HG02885 (cell line): ENCODE results near the gene ACTN4.

Experiments
- ATAC-seq: cut with Tn5 transposase; IDR thresholded peaks from one replicate; pipeline ENCODE4 v1.9.1; 2021; ENCODE audit warnings: mild to moderate bottlenecking; ENCODE audit not compliant: unreplicated experiment, poor library complexity

The ACTN4 gene

GRCh38 chr19:38675611-38676010, 28.2 kb downstream of the ACTN4 start:
- ATAC-seq, result no peak

GRCh38 chr19:38676023-38676877, 28.8 kb downstream of the ACTN4 start:
- ATAC-seq, result no peak

DNA sequence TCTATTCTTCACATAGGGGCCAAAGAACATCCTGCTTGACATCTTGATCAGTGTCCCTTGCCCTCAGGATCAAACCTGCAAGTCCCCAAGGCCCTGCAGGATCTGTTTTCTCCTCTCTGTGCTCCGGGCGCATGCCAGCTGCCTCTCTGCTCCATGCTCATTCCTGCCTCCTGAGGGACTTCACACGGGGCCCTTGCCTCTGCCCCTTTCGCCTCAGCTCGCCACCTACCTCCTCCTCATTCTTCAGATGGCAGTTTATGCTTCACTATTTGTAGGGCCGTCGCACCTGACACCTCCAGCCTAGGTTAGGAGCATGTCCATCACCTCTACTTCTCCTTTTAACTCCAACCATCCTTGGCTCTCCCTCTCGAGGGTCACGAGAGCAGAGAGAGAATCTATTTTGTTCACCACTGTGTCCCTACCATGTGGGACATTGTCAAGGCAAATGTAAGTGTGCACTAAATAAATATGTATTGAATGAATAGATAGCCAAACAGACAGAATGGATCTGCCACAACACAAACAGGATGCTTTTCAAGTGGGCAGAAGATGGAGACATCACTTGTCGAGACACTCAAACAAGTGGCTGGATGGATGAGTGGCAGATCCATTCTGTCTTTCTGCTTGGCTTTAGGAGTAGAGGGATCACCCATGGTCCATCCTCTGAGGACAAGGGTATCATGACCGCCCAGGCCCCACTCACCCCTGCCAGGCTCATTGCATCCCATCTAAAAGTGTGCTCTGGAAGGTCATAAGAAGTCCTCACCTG, 29.6 kb downstream of the ACTN4 start:
- no peak for ATAC-seq

- ATAC-seq, result no peak
These were observed 30.9 kb downstream of the ACTN4 start for GRCh38 chr19:38678217-38678890.

- no peak for ATAC-seq
These were observed 31.5 kb downstream of the ACTN4 start for GRCh38 chr19:38678891-38679494.

DNA sequence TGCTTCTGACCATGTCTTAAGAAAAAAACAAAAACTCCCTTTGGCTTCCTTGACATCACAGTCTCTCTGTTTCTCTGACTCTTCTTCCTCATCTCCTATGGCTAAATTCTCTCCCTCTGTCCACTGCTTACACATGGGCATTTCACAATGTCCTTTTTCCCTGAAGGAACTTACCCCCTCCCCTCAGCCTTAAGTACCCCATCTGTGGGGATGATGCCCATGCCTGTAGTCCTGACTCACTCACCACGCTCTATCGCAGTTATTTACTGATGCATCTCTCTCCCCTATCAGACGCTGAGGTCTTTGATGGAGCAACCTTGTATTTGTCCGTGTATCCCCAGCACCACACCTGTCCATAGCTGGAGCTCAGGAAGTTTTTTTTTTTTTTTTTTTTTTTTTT, 32.4 kb downstream of the ACTN4 start:
- no peak for ATAC-seq

GRCh38 chr19:38682195-38682867, 34.9 kb downstream of the ACTN4 start:
- ATAC-seq, result no peak

DNA sequence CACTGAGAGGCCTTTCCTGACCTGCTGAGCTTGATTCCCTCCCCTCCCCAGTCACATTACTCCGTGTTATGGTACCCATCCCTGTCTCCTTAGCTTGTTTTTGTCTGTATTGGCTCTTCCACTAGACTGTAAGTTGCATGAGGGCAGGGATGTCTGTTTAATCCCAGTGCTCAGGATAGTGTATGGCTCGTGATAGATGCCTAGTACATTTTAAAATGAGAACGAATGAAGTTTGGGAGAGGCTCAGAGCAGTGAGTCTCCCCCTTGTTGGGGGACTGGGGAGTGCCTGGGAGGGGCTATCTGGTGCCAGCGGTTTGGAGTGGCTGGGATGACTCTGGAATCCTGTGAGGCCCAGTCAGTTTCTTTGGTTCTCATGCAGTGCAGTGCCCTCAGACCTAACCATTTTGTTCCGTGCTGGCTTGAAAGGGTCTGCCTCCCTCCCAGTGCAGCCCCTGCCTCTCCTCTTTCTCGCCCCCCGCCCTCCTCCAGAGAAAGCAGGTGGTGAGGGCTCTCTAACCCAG, 35.5 kb downstream of the ACTN4 start:
- ATAC-seq, result no peak

GRCh38 chr19:38683393-38684077, 36.1 kb downstream of the ACTN4 start:
- ATAC-seq, result no peak

DNA sequence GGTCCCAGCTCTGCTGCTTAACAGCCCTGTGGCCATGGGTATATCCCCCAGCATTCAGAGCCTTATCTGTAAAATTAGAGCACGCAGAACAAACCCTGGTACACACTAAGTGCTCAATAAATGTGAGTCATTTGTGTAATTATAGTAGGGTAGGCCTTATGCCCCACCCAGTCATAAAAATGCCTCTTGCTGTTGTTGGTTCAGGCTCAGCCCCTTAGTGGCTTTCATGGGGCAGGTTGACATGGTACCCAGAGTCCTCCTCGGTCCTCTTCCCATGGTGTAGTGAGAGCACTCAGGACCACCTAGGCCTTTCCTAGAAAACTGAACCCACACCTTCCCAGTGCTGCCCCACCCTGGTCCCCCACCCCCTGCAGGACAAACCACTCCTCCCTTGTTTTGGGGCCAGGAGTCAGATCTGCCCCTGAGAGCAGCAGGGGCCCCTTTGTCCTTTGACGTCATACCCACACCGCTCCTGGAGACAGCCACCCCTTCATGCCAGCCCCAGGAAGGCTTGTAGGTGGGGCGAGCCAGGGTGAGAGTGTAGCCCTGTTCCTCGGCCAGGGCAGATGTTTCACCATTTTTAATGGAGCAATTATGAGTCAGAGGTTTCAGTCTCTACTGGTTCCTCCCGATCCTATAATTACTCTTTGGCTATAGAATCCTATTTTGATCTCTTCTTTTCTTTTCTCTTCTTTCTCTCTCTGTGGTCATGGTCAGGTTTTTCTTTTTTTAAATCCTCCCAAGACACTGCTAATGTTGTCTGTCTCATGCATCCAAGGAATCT, 36.8 kb downstream of the ACTN4 start:
- no peak for ATAC-seq

GRCh38 chr19:38684862-38685665, 37.6 kb downstream of the ACTN4 start:
- no peak for ATAC-seq

DNA sequence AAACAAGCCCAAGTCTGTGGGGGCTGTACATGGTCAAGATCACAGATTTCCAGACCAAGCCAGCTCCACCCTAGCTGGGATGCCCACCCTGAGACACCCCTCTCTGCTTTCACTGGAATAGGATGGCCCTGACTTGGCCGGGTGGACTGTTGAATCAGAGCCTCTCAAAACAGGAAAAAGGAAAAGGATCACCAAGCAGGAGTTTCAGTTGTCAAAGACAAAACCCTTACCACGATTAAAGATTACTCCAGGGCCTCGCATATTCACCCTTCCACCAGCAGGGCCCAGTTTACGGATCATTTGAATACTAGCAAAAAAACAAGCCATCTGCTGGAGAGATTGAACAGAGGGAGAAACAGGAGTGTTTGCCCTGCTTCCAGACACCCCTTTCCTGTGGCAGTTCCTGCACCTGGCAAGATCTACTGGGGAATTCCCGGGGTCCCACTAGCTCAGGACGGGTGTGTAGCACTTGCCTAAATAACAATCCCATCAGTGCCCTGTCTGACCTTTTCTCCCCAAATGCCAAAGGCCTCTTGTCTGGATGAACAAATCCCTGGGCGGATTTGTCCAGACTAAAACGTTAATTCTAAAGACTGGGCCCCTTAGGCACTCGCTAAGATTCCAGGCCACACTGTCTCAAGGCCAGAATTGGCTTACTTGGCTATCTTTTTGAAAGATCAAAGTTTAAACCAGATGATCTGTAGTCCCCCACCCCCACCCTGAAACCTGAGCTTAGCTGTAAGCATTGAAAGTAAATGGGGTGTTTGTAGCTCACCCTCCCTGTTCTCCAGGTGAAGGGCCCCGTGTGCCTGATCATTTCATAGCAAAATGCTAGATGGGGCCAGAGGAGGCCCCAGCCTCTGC, 38.4 kb downstream of the ACTN4 start:
- no peak for ATAC-seq

GRCh38 chr19:38686530-38686888, 39.1 kb downstream of the ACTN4 start:
- no peak for ATAC-seq

DNA sequence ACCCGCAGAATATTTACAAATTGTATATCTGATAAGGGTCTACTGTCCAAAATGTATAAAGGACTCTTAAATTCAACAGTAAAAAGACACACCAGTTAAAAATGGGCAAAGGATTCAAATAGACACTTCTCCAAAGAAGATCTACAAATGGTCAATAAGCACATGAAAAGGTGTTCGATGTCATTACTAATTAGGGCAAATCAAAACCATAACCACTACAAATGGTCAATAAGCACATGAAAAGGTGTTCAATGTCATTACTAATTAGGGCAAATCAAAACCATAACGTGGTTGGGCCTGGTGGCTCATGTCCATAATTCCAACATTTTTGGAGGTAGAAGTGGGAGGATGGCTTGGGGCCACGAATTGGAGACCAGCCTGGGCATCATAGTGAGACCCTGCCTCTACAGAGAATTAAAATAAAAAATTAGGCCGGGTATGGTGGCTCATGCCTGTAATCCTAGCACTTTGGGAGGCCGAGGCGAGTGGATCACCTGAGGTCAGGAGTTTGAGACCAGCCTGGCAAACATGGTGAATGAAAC, 40.5 kb downstream of the ACTN4 start:
- no peak for ATAC-seq

DNA sequence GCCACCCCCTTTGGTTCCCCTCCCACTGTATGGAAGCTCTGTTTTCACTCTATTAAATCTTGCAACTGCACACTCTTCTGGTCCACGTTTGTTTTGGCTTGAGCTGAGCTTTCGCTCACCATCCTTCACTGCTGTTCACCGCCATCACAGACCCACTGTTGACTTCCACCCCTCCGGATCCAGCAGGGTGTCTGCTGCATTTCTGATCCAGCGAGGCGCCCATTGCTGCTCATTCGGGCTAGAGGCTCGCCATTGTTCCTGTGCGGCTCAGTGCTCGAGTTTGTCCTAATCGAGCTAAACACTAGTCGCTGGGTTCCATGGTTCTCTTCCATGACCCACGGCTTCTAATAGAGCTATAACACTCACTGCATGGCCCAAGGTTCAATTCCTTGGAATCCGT, 42.7 kb downstream of the ACTN4 start:
- ATAC-seq, result no peak

DNA sequence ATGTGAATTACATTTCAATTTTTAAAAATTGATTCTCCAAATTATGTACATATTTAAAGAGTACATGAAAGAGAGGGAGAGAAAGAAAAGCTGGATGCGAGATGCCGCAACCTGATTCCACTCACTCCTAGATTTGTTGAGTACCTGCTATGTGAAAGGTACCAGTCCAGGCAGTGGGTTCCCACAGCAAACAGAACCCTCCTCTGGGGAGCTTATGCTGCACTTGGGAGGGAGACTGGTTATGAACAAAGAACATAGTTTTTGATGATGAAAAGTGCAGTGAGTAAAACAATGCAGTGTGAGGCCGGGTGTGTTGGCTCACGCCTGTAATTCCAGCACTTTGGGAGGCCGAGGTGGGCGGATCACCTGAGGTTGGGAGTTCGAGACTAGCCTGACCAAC, 43.4 kb downstream of the ACTN4 start:
- no peak for ATAC-seq
